Measurements from ENCODE around the gene RASL12.
"Not testable (repeated sequence)": the region's sequence is repeated elsewhere in the genome, so short reads cannot be mapped to it uniquely, and the experiment has no call there.

The RASL12 gene, protein sequence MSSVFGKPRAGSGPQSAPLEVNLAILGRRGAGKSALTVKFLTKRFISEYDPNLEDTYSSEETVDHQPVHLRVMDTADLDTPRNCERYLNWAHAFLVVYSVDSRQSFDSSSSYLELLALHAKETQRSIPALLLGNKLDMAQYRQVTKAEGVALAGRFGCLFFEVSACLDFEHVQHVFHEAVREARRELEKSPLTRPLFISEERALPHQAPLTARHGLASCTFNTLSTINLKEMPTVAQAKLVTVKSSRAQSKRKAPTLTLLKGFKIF

DNA sequence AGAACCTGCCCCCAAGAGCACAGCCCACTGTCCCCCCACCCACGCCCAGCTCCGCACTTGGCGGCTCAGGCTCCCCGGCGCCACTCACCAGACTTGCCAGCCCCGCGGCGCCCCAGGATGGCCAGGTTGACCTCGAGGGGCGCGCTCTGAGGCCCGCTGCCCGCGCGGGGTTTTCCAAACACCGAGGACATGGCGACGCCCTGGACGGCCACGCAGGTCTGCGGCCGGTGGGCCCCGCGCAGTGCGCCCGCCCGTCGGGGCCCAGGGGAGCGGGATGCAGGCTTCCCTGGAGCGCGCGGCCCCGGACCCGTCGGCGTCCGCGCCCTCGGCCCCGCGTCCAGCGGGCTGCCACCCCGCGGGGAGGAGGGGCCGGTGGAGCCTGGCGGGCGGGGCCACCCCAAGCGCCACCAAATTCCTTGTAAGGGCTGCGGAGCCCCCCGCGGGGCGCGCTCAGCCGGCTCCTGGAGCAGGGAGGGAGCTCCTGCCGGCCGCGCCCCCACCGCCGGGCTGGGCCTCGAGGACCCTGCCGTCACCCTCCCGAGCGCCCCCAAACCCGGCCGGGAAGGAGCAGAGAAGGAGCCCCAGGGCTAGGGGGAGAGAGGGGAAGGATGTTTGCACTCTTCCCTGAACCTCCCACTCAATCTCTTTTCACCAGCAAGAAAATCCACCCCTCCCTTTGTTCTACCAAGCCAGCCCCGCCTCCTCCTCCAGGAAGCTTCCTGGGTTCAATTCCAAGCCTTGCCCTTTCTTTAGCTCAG, at the start of gene RASL12:
TSS of gene RASL12 (minus strand) at position 347 of the 758 bp plus-strand sequence. CDS start at position 191, 156 bp downstream.
- DNase-seq = no peak

DNA sequence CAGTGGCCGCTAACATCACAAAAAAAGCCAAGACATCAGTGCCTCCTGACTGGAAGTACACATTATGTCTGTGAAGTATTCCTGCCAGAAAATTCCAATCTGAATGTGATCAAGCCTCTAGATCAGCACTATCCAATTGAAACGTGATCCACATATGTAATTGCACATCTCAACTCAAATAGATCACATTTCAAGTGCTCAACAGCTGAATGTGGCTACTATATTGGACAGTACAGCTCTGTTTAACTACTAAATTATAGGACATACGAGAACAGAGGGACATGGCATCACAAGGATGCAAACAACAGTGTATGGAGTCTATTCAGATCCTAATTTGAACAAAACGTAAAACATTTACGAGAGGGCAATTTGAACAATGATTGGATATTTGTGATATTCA, 47.8 kb upstream of the RASL12 start:
- no peak for DNase-seq

GRCh38 chr15:65115086-65115485, 47.3 kb upstream of the RASL12 start, which contains the start of gene UBAP1L:
TSS of gene UBAP1L (minus strand) at chr15:65115200. CDS start at chr15:65106215, 8,985 bp downstream.
- DNase-seq = no peak

- no peak for DNase-seq
Observed at GRCh38 chr15:65110676-65111292, 43.0 kb upstream of the RASL12 start.

DNA sequence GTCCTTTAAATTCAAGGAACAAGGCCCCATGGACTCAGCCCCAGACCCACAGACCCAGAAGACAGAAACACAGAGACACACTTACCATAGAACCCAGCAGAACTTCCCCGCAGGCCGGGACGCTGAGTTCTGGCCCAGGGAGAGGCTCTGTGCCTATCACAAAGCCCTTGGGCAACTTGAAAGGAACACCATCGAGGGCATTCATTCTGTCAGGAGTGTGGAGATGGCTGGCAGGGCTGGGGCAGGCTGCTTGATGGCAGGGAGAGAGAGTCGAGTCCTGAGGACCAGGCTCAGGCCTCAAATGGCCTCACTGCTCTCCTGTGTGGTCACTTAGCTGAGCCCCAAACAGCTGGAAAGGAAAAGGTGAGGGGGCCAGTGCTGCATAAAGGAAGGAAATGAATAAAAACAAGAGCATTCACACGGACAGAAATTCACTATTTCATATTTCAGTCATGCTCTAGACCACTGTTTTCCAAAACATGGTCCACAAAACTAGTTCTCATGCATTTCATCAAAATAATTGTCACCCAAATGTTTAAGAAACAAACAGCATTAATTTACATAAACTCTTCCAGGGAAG, 38.3 kb upstream of the RASL12 start:
- DNase-seq = no peak

DNA sequence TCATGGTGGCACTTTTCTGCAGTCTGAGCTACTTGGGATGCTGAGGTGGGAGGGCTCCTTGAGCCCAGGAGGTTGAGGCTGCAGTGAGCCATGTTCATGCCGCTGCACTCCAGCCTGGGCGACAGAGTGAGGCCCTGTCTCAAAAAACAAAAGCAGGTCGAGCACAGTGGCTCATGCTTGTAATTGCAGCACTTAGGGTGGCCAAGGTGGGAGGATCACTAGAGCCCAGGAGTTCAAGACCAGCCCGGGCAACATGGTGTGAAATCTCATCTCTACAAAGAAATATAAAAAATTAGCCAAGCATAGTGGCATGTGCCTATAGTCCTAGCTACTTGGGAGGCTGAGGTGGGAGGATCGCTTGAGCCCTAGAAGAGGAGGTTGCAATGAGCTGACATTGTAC, 37.2 kb upstream of the RASL12 start:
- no peak for DNase-seq

DNA sequence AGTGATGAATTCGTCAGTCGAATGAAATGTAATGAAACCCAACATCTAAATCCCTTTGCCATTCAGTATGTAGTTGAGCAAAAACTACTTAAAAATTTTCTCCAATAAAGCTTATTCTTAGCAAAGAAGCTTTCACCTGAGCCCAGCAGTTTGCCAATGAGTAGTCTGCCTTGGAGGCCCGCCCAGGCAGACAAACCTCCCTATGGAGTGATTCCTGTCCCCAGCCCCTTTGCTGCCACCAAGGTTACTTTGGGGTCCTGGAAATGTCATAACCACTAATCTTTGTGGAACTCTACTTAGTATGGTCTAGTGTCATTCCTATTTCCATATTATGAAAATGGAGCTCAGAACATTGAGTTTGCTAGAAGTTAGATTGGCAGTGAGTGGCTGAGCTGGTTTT, 35.1 kb upstream of the RASL12 start:
- DNase-seq = no peak

- no peak for DNase-seq
Observed at GRCh38 chr15:65101891-65102708, 34.3 kb upstream of the RASL12 start.

DNA sequence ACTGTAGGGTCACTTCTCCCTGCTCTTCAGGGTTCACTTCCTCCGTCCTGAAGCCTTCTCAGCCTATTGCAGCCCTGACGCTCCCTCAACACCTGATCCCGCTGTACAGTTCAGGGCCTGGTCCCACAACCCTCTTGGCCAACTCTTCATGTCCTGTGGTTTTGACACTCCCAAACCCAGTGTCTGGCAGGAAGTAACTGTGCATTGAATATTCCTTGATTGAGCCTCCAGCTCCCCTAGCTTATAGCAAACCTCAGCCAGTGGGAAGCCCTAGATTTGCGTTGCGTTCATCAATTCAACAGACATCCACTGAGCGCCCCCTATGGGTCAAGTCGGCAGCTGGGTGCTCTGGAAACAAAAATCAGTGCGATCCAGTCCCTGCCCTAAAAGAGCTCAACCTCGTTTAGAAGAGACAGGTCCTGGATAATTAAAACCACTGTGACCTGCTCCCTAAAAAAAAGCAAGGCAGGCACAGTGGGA, 33.7 kb upstream of the RASL12 start:
- DNase-seq = no peak

GRCh38 chr15:65100442-65100841, 32.7 kb upstream of the RASL12 start:
- DNase-seq = no peak

DNA sequence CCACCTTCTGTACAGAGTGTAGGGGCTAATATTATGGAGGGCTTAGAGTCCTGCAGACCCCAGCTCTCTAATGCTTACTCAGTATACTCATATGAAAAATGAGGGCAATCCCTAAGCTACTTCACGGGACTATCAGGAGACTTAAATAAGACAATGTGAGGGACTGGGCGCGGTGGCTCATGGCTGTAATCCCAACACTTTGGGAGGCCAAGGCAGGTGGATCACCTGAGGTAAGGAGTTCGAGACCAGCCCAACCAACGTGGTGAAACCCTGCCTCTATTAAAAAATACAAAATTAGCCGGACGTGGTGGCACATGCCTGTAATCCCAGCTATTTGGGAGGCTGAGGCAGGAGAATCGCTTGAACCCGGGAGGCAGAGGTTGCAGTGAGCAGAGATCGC, 32.0 kb upstream of the RASL12 start:
- not testable (repeated sequence) for DNase-seq

DNA sequence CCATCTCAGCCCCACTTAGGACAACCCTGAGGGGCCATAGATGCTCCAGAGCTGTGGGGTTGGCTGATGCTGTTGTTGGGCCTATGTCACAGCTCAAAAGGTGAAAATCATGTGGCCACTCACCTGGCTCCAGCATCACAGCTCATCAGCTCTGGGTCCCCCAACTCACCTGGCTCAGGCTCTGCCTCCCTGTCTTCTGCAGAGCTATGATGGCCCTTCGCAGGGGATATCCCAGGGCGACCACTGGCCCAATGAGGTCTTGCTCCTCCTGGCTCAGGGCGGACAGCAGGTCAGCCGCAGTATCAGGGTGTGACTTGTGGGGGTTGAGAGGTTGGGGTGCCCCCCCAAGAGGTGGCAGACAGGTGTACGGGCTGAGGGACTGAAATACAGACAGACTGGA, 31.5 kb upstream of the RASL12 start:
- DNase-seq = no peak

DNA sequence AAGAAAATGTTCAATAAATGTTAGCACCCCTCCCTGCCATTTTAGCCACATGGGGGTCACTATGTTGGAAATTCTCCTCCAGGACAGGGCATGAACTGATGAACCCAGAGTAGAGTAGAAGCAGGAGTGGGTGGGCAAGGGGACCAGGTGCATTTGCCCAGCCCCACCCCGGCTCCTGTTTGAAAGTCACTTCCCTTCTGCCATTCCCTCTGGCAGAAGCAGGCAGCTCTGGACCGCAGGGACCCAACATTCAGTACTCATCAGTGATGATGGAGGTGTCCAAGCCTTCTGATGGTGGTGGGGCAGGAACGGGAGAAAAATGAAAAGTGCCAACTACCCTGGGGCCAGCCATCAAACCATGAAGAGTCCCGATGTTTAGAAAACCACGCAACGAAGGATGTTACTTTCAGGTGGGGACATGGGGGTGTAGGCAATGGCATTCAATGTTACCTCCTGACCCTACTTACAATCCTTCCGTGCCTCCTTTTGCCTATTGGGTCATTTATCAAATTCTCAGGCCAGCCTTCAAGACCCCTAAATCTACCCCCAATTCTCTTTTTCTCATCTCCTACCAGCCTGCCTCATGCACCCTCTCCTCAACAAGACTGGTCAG, 30.0 kb upstream of the RASL12 start:
- DNase-seq = no peak

DNA sequence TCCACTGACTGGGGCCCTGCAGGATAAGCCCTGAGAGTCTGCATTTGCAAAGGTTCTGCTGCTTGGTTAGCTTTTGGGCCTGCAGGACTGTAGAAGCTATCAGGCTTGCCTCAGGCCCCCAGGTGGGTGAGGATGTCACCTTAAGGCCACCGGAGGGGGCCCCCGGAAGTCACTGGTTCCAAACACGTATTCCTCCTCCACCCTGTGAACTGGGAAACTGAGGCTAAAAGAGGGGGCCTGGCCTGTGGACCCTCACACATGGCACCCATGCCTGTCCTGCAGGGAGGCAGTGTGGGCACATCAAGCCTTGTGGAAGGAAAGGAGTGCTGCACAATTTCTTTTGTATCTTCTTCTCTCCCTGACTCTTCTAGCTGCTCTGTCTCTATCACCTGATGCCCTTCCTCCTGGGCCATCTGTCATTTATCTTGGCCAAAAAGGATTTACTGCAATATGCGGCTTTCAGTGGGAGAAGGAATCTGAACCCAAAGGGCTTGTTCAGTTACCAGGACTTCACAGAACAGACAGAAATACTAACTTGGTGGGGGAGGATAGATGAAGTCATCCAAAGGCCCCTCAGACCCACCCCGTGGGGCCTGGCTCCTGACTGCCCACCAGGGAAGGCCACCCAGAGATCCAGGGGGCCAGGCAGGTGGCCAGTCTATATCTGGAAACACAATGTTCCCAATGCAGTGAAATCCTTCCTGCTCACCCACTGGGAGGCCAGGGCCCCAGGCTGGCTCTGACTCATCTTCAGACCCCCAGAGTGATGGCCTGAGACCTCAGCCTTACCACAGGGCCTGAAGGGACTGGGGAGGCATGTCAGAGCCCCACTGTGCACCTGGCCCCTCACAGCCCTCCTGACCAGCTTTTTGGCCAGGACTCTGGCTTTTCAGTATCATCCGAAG, 28.9 kb upstream of the RASL12 start:
- no peak for DNase-seq

DNA sequence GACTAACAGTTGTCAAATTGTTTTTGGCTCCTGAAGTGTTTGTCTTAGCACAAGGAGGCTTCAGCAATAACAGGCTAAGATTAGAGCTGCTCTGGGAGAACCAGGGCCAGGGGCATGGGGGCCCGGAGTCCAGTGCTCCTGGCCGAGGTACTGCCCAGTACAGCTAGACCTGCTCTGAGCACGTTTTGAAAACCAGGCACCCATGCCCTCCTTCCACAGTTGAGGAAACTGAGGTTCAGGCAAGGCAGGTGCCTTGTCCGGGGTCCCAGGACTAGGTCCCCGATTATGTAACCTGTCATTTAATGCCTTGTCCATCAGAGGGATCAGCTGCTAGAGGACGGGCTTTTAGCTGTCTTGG, 27.9 kb upstream of the RASL12 start:
- DNase-seq = no peak

DNA sequence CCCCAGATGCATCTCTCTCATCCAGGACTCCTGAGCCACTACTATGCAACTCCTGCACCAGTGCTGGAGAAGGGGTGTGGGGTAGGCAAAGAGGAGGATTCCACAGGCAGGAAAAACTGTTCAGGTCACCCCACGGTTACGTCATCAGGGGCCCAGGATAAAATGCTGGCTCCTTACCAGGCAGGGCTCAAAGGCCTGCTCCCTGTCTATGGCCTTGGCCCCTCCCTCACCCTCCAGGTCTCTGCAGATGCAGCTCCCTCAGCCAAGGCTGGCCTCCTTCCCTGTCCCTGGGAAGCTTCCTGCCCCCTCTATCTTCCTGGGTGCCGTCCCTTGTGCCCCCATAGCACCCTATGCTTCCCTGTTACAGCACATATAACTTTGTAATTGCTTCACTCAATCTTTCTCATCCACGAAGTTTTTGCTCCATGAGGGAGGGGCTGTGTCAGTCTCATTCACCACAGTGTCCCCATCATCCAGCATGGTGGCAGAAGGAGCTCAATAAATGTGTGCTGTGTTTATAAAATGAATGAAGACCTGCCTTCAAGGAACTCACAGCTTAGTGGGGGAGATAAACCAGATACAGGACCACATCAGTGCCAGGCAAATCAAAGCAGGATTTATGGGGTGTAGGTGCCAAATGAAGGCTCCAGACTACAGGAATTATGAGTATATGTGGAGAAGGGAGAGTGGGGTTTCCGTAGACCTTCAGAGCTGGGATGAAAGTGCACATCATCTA, 27.4 kb upstream of the RASL12 start:
- DNase-seq = no peak

DNA sequence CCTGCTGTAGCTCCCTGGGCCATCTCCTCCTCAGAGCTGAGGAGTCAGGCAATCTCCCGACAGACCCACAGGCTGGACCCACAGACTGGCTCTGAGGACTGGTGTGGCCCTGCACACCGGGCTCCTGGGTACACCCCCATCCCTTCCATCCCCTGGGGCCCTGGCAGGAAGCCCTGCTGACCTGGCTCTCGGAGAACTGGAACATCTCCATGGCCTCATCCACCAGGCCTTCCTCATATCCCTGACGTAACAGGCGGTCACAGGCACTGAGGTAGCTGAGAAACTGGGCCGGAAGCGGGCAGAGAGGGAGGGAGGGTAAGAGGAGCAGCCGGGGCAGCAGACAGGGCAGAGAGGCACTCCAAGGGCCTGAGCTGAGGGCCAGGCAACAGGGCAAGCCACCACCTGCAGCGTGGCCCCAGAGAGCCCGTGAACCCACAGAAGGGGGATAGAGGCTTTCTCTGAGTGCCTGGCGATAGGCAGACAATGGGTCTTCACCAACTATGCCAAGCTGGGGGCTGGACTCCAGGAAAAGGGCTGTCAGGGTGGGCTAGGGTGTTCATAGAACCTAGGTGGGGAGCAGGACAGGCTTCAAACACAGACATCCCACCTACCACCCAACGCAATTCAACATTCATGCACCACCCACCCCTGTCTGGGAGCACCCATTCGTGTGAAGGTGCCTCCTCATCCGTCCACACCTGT, 26.7 kb upstream of the RASL12 start:
- no peak for DNase-seq

- not testable (repeated sequence) for DNase-seq
Observed at GRCh38 chr15:65093793-65094170, 26.0 kb upstream of the RASL12 start.

DNA sequence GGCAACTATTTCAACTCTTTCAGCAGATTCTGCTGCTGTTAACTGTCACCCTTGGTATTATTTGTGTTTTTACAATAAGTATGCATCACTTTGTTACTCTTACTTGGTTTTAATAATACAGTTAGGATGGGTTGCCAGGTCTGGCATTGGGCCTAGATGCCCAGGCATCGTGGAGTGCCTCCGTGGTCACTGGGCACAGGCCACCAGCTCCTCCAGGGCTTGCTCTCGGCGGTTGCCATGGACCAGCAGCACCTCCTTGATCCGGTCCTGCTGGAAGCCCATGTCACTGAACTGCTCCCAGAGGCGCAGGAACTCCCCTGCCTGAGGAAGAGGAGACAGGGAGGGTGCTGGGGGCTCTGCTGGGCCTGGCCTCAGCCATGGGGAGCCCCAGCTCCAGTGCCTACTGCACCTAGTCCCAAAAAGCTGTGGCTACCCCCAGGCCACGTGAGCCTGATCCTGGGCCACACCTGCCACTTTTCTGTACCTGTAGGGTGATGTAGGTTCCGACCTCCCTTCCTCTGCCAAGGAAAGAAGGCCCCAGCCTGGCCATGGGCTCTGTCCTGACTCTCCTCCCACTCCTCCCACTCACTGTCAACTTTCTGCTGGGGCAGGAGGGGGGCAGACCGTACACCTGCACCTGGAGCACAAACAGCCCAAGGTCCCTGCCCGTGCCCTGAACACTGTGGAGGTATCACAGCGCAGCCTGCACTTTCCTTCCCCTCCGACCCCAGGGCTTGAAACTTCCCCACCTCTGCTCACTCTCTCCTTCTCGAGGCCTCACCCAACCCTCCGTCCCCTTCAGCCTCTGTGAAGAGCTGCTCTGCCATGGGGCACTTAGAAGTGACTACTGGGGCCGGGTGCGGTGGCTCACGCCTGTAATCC, 25.4 kb upstream of the RASL12 start:
- no peak for DNase-seq
